Nephron progenitor cell (in vitro differentiated cells): ENCODE data around the gene ANG.
"Not testable (repeated sequence)": the region's sequence is repeated elsewhere in the genome, so short reads cannot be mapped to it uniquely, and the experiment has no call there.

Experiments
- DNase-seq: peaks from one replicate; pipeline ENCODE4 v3.0.0; 2021
- H3K27ac Mint-ChIP-seq: 2 replicates; pipeline ENCODE4 v1.8.0; 2021; ENCODE audit warnings: mild to moderate bottlenecking, moderate library complexity, mixed read lengths
- H3K27me3 Mint-ChIP-seq: 2 replicates; pipeline ENCODE4 v1.8.0; 2021; ENCODE audit warnings: mild to moderate bottlenecking, low read depth, mixed read lengths; ENCODE audit not compliant: poor library complexity
- H3K36me3 Mint-ChIP-seq: 2 replicates; pipeline ENCODE4 v1.8.0; 2021; ENCODE audit warnings: low read depth, mixed read lengths
- H3K4me1 Mint-ChIP-seq: 2 replicates; pipeline ENCODE4 v1.8.0; 2021; ENCODE audit warnings: mixed read lengths
- H3K4me3 Mint-ChIP-seq: 2 replicates; pipeline ENCODE4 v1.8.0; 2021; ENCODE audit warnings: mild to moderate bottlenecking, moderate library complexity, mixed read lengths
- H3K9me3 Mint-ChIP-seq: 2 replicates; pipeline ENCODE4 v1.8.0; 2021; ENCODE audit warnings: mild to moderate bottlenecking, moderate library complexity, mixed read lengths
- CTCF ChIP-seq: fragments of 200-600 bp; sonication (generic); IDR thresholded peaks from 2 replicates; pipeline ENCODE4 v1.5.0; 2021; ENCODE audit warnings: antibody characterized with exemption

ANG gene

GRCh38 chr14:20733684-20734429 is 45.3 kb downstream of the ANG start:
- H3K4me1 Mint-ChIP-seq, result peaks cover 11% of the 10 kb centered on the region
- no peak overlapping the region for H3K27ac Mint-ChIP-seq
- no peak for DNase-seq
- no peaks in the 10 kb centered on the region for H3K36me3 Mint-ChIP-seq
- no peaks in the 10 kb centered on the region for H3K27me3 Mint-ChIP-seq
- no peak for TF ChIP-seq CTCF
- no peaks in the 10 kb centered on the region for H3K9me3 Mint-ChIP-seq
- no peak overlapping the region for H3K4me3 Mint-ChIP-seq

- peaks cover 11% of the 10 kb centered on the region for H3K4me1 Mint-ChIP-seq
- H3K36me3 Mint-ChIP-seq, result no peaks in the 10 kb centered on the region
- no peaks in the 10 kb centered on the region for H3K27me3 Mint-ChIP-seq
- no peak overlapping the region for H3K27ac Mint-ChIP-seq
- DNase-seq, result no peak
- H3K4me3 Mint-ChIP-seq, result no peak overlapping the region
- no peaks in the 10 kb centered on the region for H3K9me3 Mint-ChIP-seq
- no peak for TF ChIP-seq CTCF
Observed at GRCh38 chr14:20734430-20734806, 45.9 kb downstream of the ANG start.

GRCh38 chr14:20738292-20738691 is 49.7 kb downstream of the ANG start:
- not testable (repeated sequence) for DNase-seq, H3K9me3 Mint-ChIP-seq, H3K27me3 Mint-ChIP-seq, H3K36me3 Mint-ChIP-seq, H3K4me1 Mint-ChIP-seq, H3K27ac Mint-ChIP-seq, H3K4me3 Mint-ChIP-seq

GRCh38 chr14:20742132-20742531 is 53.6 kb downstream of the ANG start:
- Mint-ChIP-seq H3K4me1 (peaks cover 11% of the 10 kb centered on the region), H3K4me3 (no peak overlapping the region), H3K27me3 (peaks cover 13% of the 10 kb centered on the region), H3K36me3 (no peaks in the 10 kb centered on the region), H3K9me3 (no peaks in the 10 kb centered on the region), H3K27ac (no peak overlapping the region)
- TF ChIP-seq CTCF, result no peak
- no peak for DNase-seq

- no peak for TF ChIP-seq CTCF
- DNase-seq, result no peak
- Mint-ChIP-seq H3K27ac (no peak overlapping the region), H3K36me3 (no peaks in the 10 kb centered on the region), H3K4me1 (peaks cover 11% of the 10 kb centered on the region), H3K9me3 (no peaks in the 10 kb centered on the region), H3K27me3 (peaks cover 13% of the 10 kb centered on the region), H3K4me3 (no peak overlapping the region)
Observed at GRCh38 chr14:20743556-20743955, 55.0 kb downstream of the ANG start.
